ENCODE measurements around the gene CAND2. TPM values are rescaled to one million over a fixed set of nuclear protein-coding genes. Genes with fewer than 3 reads are reported as not detected.

The CAND2 gene
- total and polyA plus RNA-seq, 9 of the 15 experiments (the other 6 are each of a cell fraction or from before 2014, with no cell fraction given) = 0.91 to 14.9 (median 4.3) TPM

- peak; percentile 34 to 63; a peak in 3 of 4 replicates for TF ChIP-seq MAZ (CRISPR knock-in tag; conservative IDR thresholded peaks at IDR 0.05 in 1 of 2, IDR thresholded peaks at IDR 0.05 in 1 of 2)
- TF ChIP-seq L3MBTL2 (IDR thresholded peaks at IDR 0.05) = peak; percentile 92
- no peak for TF ChIP-seq OTX1 (CRISPR knock-in tag; IDR thresholded peaks at IDR 0.05)
- peak; percentile 83 for TF ChIP-seq MTA3 (IDR thresholded peaks at IDR 0.05; ENCODE audit: borderline replicate concordance)
- no peak for TF ChIP-seq TAF1 (IDR thresholded peaks at IDR 0.05; ENCODE audit: control insufficient read depth, extremely low read depth, insufficient read depth, low read length, severe bottlenecking)
- 0 out of 4 replicates have a peak, but pooled peaks of 1 of the 2 experiments have one; percentile 22 for TF ChIP-seq BCLAF1 (IDR thresholded peaks at IDR 0.05; ENCODE audit: borderline replicate concordance in 1 of 2, control insufficient read depth in 1 of 2, low read depth in 2 of 2, low read length in 1 of 2)
- TF ChIP-seq MAFG (tag; conservative IDR thresholded peaks at IDR 0.05) = peak; percentile 61
- 0 out of 2 replicates have a peak, but pooled peaks have one; percentile 26 for TF ChIP-seq HDAC8 (tag; IDR thresholded peaks at IDR 0.05)
- TF ChIP-seq RAD51 (IDR thresholded peaks at IDR 0.05; ENCODE audit: borderline replicate concordance, low read depth) = peak; percentile 85
- no peak for TF ChIP-seq DDX20 (tag; IDR thresholded peaks at IDR 0.05; ENCODE audit: low read depth)
- peak in 1 of 2 experiments; percentile 69; a peak in 1 of 4 replicates for TF ChIP-seq TEAD1 (CRISPR knock-in tag; IDR thresholded peaks at IDR 0.05)
- TF ChIP-seq TRIM28 (IDR thresholded peaks at IDR 0.05) = peak; percentile 87; the same call in 1 of the 2 replicates
- TF ChIP-seq GATAD2A (IDR thresholded peaks at IDR 0.05) = no peak
- peak; percentile 73; the same call in 1 of the 2 replicates for TF ChIP-seq KLF16 (IDR thresholded peaks at IDR 0.05)
- TF ChIP-seq ZNF707 (CRISPR knock-in tag; conservative IDR thresholded peaks at IDR 0.05) = no peak
- no peak for TF ChIP-seq SIRT6 (IDR thresholded peaks at IDR 0.05; ENCODE audit: low read depth, low read length)
- TF ChIP-seq ARID4B (CRISPR knock-in tag; IDR thresholded peaks at IDR 0.05) = peak; percentile 54; the same call in 1 of the 2 replicates
- no peak for TF ChIP-seq CEBPB (tag; IDR thresholded peaks at IDR 0.05)
- no peak for TF ChIP-seq TCFL5 (CRISPR knock-in tag; conservative IDR thresholded peaks at IDR 0.05)
- no peak for TF ChIP-seq HNRNPUL1 (IDR thresholded peaks at IDR 0.05; ENCODE audit: low read length)
These were observed 71.9 kb downstream of the CAND2 start (continued) for GRCh38 chr3:12868039-12869034.

All from K562 (cell line).